Measurements from ENCODE around the gene TM9SF3. TPM values are rescaled to one million over a fixed set of nuclear protein-coding genes. Genes with fewer than 3 reads are reported as not detected.

The TM9SF3 gene
- total RNA-seq, 1 experiment from 2014 or later, result 125 TPM

GRCh38 chr10:96585736-96586418, 935 bp downstream of the TM9SF3 start:
- POLR2A ChIA-PET (ENCODE audit: low non-redundant PET), result no interaction called here
- Histone ChIP-seq H3K27me3 (replicated peaks; ENCODE audit: insufficient read depth, low read depth, low read length, poor library complexity) (no peaks in the 10 kb centered on the region), H3K4me3 (ENCODE audit: low read depth, low read length, poor library complexity, severe bottlenecking) (peak overlapping the region; percentile 79), H3K36me3 (ENCODE audit: insufficient read depth, low read length, poor library complexity, severe bottlenecking) (no peaks in the 10 kb centered on the region), H3K9me3 (ENCODE audit: low read depth, low read length, poor library complexity, severe bottlenecking) (no peaks in the 10 kb centered on the region), H3K4me1 (ENCODE audit: insufficient read depth, low read length, poor library complexity, severe bottlenecking) (peaks cover 12% of the 10 kb centered on the region), H3K27ac (ENCODE audit: low read depth, low read length, poor library complexity, severe bottlenecking) (peak overlapping the region; percentile 98)
- TF ChIP-seq EZH2 (IDR thresholded peaks at IDR 0.05; ENCODE audit: borderline replicate concordance, low read depth, low read length, poor library complexity, severe bottlenecking) (no peak), CTCF (conservative IDR thresholded peaks at IDR 0.05; ENCODE audit: low read depth, low read length) (no peak)
- DNase-seq (ENCODE audit: low spot score), result no peak
- CTCF ChIA-PET, result no interaction called here
- no TSS peak for BruUV-seq (replicated peaks)
- intact Hi-C loops (cut with micrococcal nuclease; ENCODE audit: unreplicated experiment), result no loop called here

DNA sequence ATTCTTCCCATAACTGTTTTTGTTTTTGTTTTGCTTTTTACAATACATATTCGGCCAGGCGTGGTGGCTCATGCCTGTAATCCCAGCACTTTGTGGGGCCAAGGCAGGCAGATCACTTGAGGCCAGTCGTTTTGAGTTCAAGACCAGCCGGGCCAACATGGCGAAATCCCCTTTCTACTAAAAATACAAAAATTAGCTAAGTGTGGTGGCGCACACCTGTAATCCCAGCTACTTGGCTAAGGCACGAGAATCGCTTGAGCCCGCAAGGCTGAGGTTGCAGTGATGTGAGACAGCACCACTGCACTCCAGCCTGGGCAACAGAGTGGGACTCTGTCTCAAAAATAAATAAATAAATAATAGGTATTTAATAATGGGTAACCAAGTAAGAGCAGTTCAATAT, 2.3 kb downstream of the TM9SF3 start:
- no peak for TF ChIP-seq CTCF (conservative IDR thresholded peaks at IDR 0.05; ENCODE audit: low read depth, low read length)
- TF ChIP-seq EZH2 (IDR thresholded peaks at IDR 0.05; ENCODE audit: borderline replicate concordance, low read depth, low read length, poor library complexity, severe bottlenecking), result no peak
- Histone ChIP-seq H3K4me3 (ENCODE audit: low read depth, low read length, poor library complexity, severe bottlenecking) (no peak overlapping the region), H3K27ac (ENCODE audit: low read depth, low read length, poor library complexity, severe bottlenecking) (no peak overlapping the region), H3K27me3 (replicated peaks; ENCODE audit: insufficient read depth, low read depth, low read length, poor library complexity) (no peaks in the 10 kb centered on the region), H3K9me3 (ENCODE audit: low read depth, low read length, poor library complexity, severe bottlenecking) (no peaks in the 10 kb centered on the region), H3K36me3 (ENCODE audit: insufficient read depth, low read length, poor library complexity, severe bottlenecking) (no peaks in the 10 kb centered on the region), H3K4me1 (ENCODE audit: insufficient read depth, low read length, poor library complexity, severe bottlenecking) (peaks cover 18% of the 10 kb centered on the region)
- no TSS peak for BruUV-seq (replicated peaks)
- DNase-seq (ENCODE audit: low spot score), result no peak
- CTCF ChIA-PET, result no interaction called here
- POLR2A ChIA-PET (ENCODE audit: low non-redundant PET), result no interaction called here
- intact Hi-C loops (cut with micrococcal nuclease; ENCODE audit: unreplicated experiment), result no loop called here

- POLR2A ChIA-PET (ENCODE audit: low non-redundant PET), result no interaction called here
- no peak for DNase-seq (ENCODE audit: low spot score)
- no TSS peak for BruUV-seq (replicated peaks)
Measured at GRCh38 chr10:96584035-96584434, 2.8 kb downstream of the TM9SF3 start.

More at GRCh38 chr10:96584035-96584434, 2.8 kb downstream of the TM9SF3 start:
- Histone ChIP-seq H3K27ac (ENCODE audit: low read depth, low read length, poor library complexity, severe bottlenecking) (no peak overlapping the region), H3K9me3 (ENCODE audit: low read depth, low read length, poor library complexity, severe bottlenecking) (no peaks in the 10 kb centered on the region), H3K36me3 (ENCODE audit: insufficient read depth, low read length, poor library complexity, severe bottlenecking) (no peaks in the 10 kb centered on the region), H3K4me1 (ENCODE audit: insufficient read depth, low read length, poor library complexity, severe bottlenecking) (peaks cover 21% of the 10 kb centered on the region), H3K4me3 (ENCODE audit: low read depth, low read length, poor library complexity, severe bottlenecking) (no peak overlapping the region), H3K27me3 (replicated peaks; ENCODE audit: insufficient read depth, low read depth, low read length, poor library complexity) (no peaks in the 10 kb centered on the region)
- intact Hi-C loops (cut with micrococcal nuclease; ENCODE audit: unreplicated experiment), result no loop called here
- TF ChIP-seq EZH2 (IDR thresholded peaks at IDR 0.05; ENCODE audit: borderline replicate concordance, low read depth, low read length, poor library complexity, severe bottlenecking) (no peak), CTCF (conservative IDR thresholded peaks at IDR 0.05; ENCODE audit: low read depth, low read length) (no peak)
- CTCF ChIA-PET, result no interaction called here

Data from A673 (cell line).